Measurements from ENCODE around the gene TBC1D1.
"Not testable (repeated sequence)": the region's sequence is repeated elsewhere in the genome, so short reads cannot be mapped to it uniquely, and the experiment has no call there.

Gene TBC1D1

GRCh38 chr4:37918653-37919052, 27.8 kb downstream of the TBC1D1 start:
- Histone ChIP-seq H3K14ac (ENCODE audit: low read length) (no peak overlapping the region), H2BK120ac (ENCODE audit: low read depth, low read length) (no peak overlapping the region), H3K23ac (ENCODE audit: low read depth, low read length, poor library complexity) (no peak overlapping the region), H3K27ac (replicated peaks; ENCODE audit: low read length) (no peak overlapping the region), H2AFZ (ENCODE audit: low read length) (no peak overlapping the region), H3K79me1 (ENCODE audit: low read depth, low read length) (no peaks in the 10 kb centered on the region), H3K4me2 (ENCODE audit: insufficient read depth, low read length, poor library complexity, severe bottlenecking) (no peak overlapping the region), H2AK5ac (ENCODE audit: low read depth, low read length) (no peak overlapping the region), H3K9me3 (replicated peaks in 1 of 2; ENCODE audit: control insufficient read depth in 2 of 2, insufficient read depth in 1 of 2, low read depth in 1 of 2, low read length in 2 of 2) (no peaks in the 10 kb centered on the region), H2BK12ac (ENCODE audit: low read length) (no peak overlapping the region), H4K91ac (ENCODE audit: low read depth, low read length, poor library complexity) (no peak overlapping the region), H3K4me1 (ENCODE audit: control insufficient read depth in 2 of 2, insufficient read depth in 1 of 2, low read depth in 1 of 2, low read length in 2 of 2) (no peaks in the 10 kb centered on the region), H2BK15ac (ENCODE audit: low read length) (no peak overlapping the region), H3K9ac (ENCODE audit: low read depth, low read length, poor library complexity) (no peak overlapping the region), H2BK5ac (ENCODE audit: low read length) (no peak overlapping the region), H3K27me3 (ENCODE audit: control insufficient read depth in 3 of 3, insufficient read depth in 3 of 3, low read depth in 1 of 3, low read length in 3 of 3) (peaks cover 0 to 5% (median 0%) of the 10 kb centered on the region in 3 experiments), H4K8ac (ENCODE audit: low read depth, low read length) (no peak overlapping the region), H3K4ac (ENCODE audit: low read length) (no peak overlapping the region), H3K4me3 (ENCODE audit: low read length in 2 of 2) (no peak overlapping the region), H3K18ac (ENCODE audit: low read length) (no peak overlapping the region), H3K36me3 (replicated peaks in 1 of 2; ENCODE audit: control insufficient read depth in 2 of 2, insufficient read depth in 2 of 2, low read length in 2 of 2) (no peaks in the 10 kb centered on the region)
- WGBS, 2 donors (ENCODE audit: extremely low coverage in 2 of 2, insufficient read length in 2 of 2, insufficient replicate concordance in 1 of 2) = no CpG with 5 or more reads among the region's 3 CpGs
- no peak for DNase-seq (ENCODE audit: low spot score)

GRCh38 chr4:37922328-37922727, 31.4 kb downstream of the TBC1D1 start:
- Histone ChIP-seq H2BK120ac (ENCODE audit: low read depth, low read length) (no peak overlapping the region), H2AK5ac (ENCODE audit: low read depth, low read length) (no peak overlapping the region), H2BK5ac (ENCODE audit: low read length) (no peak overlapping the region), H3K18ac (ENCODE audit: low read length) (no peak overlapping the region), H3K14ac (ENCODE audit: low read length) (no peak overlapping the region), H4K91ac (ENCODE audit: low read depth, low read length, poor library complexity) (no peak overlapping the region), H3K4ac (ENCODE audit: low read length) (no peak overlapping the region), H3K27me3 (ENCODE audit: control insufficient read depth in 3 of 3, insufficient read depth in 3 of 3, low read depth in 1 of 3, low read length in 3 of 3) (no peaks in the 10 kb centered on the region), H4K8ac (ENCODE audit: low read depth, low read length) (no peak overlapping the region), H3K23ac (ENCODE audit: low read depth, low read length, poor library complexity) (no peak overlapping the region), H3K79me1 (ENCODE audit: low read depth, low read length) (no peaks in the 10 kb centered on the region), H3K36me3 (replicated peaks in 1 of 2; ENCODE audit: control insufficient read depth in 2 of 2, insufficient read depth in 2 of 2, low read length in 2 of 2) (no peaks in the 10 kb centered on the region), H2BK15ac (ENCODE audit: low read length) (no peak overlapping the region), H3K9me3 (replicated peaks in 1 of 2; ENCODE audit: control insufficient read depth in 2 of 2, insufficient read depth in 1 of 2, low read depth in 1 of 2, low read length in 2 of 2) (no peaks in the 10 kb centered on the region), H3K4me3 (ENCODE audit: low read length in 2 of 2) (no peak overlapping the region), H3K4me2 (ENCODE audit: insufficient read depth, low read length, poor library complexity, severe bottlenecking) (no peak overlapping the region), H3K9ac (ENCODE audit: low read depth, low read length, poor library complexity) (no peak overlapping the region), H2BK12ac (ENCODE audit: low read length) (no peak overlapping the region), H3K4me1 (ENCODE audit: control insufficient read depth in 2 of 2, insufficient read depth in 1 of 2, low read depth in 1 of 2, low read length in 2 of 2) (no peaks in the 10 kb centered on the region), H3K27ac (replicated peaks; ENCODE audit: low read length) (no peak overlapping the region), H2AFZ (ENCODE audit: low read length) (peak overlapping the region; percentile 35)
- DNase-seq (ENCODE audit: low spot score) = no peak
- no CpG with 5 or more reads among the region's 4 CpGs for WGBS, 2 donors (ENCODE audit: extremely low coverage in 2 of 2, insufficient read length in 2 of 2, insufficient replicate concordance in 1 of 2)

GRCh38 chr4:37923089-37923488, 32.2 kb downstream of the TBC1D1 start:
- not testable (repeated sequence) for H2AK5ac ChIP-seq (ENCODE audit: low read depth, low read length); H3K4me2 ChIP-seq (ENCODE audit: insufficient read depth, low read length, poor library complexity, severe bottlenecking); H3K9ac ChIP-seq (ENCODE audit: low read depth, low read length, poor library complexity)

GRCh38 chr4:37924946-37925345, 34.1 kb downstream of the TBC1D1 start:
- Histone ChIP-seq H2BK5ac (ENCODE audit: low read length) (no peak overlapping the region), H4K91ac (ENCODE audit: low read depth, low read length, poor library complexity) (no peak overlapping the region), H3K4me1 (ENCODE audit: control insufficient read depth in 2 of 2, insufficient read depth in 1 of 2, low read depth in 1 of 2, low read length in 2 of 2) (no peaks in the 10 kb centered on the region), H2AK5ac (ENCODE audit: low read depth, low read length) (no peak overlapping the region), H3K9me3 (replicated peaks in 1 of 2; ENCODE audit: control insufficient read depth in 2 of 2, insufficient read depth in 1 of 2, low read depth in 1 of 2, low read length in 2 of 2) (no peaks in the 10 kb centered on the region), H3K23ac (ENCODE audit: low read depth, low read length, poor library complexity) (peak overlapping the region; percentile 90), H3K4ac (ENCODE audit: low read length) (no peak overlapping the region), H3K4me3 (ENCODE audit: low read length in 2 of 2) (no peak overlapping the region), H4K8ac (ENCODE audit: low read depth, low read length) (no peak overlapping the region), H3K27me3 (ENCODE audit: control insufficient read depth in 3 of 3, insufficient read depth in 3 of 3, low read depth in 1 of 3, low read length in 3 of 3) (no peaks in the 10 kb centered on the region), H3K79me1 (ENCODE audit: low read depth, low read length) (no peaks in the 10 kb centered on the region), H2BK15ac (ENCODE audit: low read length) (no peak overlapping the region), H3K9ac (ENCODE audit: low read depth, low read length, poor library complexity) (no peak overlapping the region), H3K18ac (ENCODE audit: low read length) (no peak overlapping the region), H3K27ac (replicated peaks; ENCODE audit: low read length) (no peak overlapping the region), H2BK120ac (ENCODE audit: low read depth, low read length) (no peak overlapping the region), H2AFZ (ENCODE audit: low read length) (no peak overlapping the region), H3K36me3 (replicated peaks in 1 of 2; ENCODE audit: control insufficient read depth in 2 of 2, insufficient read depth in 2 of 2, low read length in 2 of 2) (no peaks in the 10 kb centered on the region), H3K14ac (ENCODE audit: low read length) (no peak overlapping the region), H3K4me2 (ENCODE audit: insufficient read depth, low read length, poor library complexity, severe bottlenecking) (no peak overlapping the region), H2BK12ac (ENCODE audit: low read length) (no peak overlapping the region)
- no CpG with 5 or more reads among the region's 7 CpGs for WGBS, 2 donors (ENCODE audit: extremely low coverage in 2 of 2, insufficient read length in 2 of 2, insufficient replicate concordance in 1 of 2)
- no peak for DNase-seq (ENCODE audit: low spot score)

More at GRCh38 chr4:37923089-37923488, 32.2 kb downstream of the TBC1D1 start:
- H3K14ac ChIP-seq (ENCODE audit: low read length); H2BK5ac ChIP-seq (ENCODE audit: low read length); H3K9me3 ChIP-seq (replicated peaks in 1 of 2; ENCODE audit: control insufficient read depth in 2 of 2, insufficient read depth in 1 of 2, low read depth in 1 of 2, low read length in 2 of 2); H4K8ac ChIP-seq (ENCODE audit: low read depth, low read length); H3K79me1 ChIP-seq (ENCODE audit: low read depth, low read length); H3K4me1 ChIP-seq (ENCODE audit: control insufficient read depth in 2 of 2, insufficient read depth in 1 of 2, low read depth in 1 of 2, low read length in 2 of 2); H3K4ac ChIP-seq (ENCODE audit: low read length); H3K27ac ChIP-seq (replicated peaks; ENCODE audit: low read length); H3K23ac ChIP-seq (ENCODE audit: low read depth, low read length, poor library complexity); H2BK15ac ChIP-seq (ENCODE audit: low read length); H2BK12ac ChIP-seq (ENCODE audit: low read length); DNase-seq (ENCODE audit: low spot score); H3K4me3 ChIP-seq (ENCODE audit: low read length in 2 of 2); H3K36me3 ChIP-seq (replicated peaks in 1 of 2; ENCODE audit: control insufficient read depth in 2 of 2, insufficient read depth in 2 of 2, low read length in 2 of 2); H2BK120ac ChIP-seq (ENCODE audit: low read depth, low read length); H4K91ac ChIP-seq (ENCODE audit: low read depth, low read length, poor library complexity); H3K18ac ChIP-seq (ENCODE audit: low read length); H3K27me3 ChIP-seq (ENCODE audit: control insufficient read depth in 3 of 3, insufficient read depth in 3 of 3, low read depth in 1 of 3, low read length in 3 of 3); H2AFZ ChIP-seq (ENCODE audit: low read length): not testable (repeated sequence)

Data from neuronal stem cell (in vitro differentiated cells).